Lung (tissue), 12 donors: Measurements from ENCODE around the gene SFSWAP. TPM values are rescaled to one million over a fixed set of nuclear protein-coding genes. Genes with fewer than 3 reads are reported as not detected.

Experiments used
- ATAC-seq: fragments of 200-7000 bp; cut with Tn5 transposase; one replicate; pipeline ENCODE4 v1.9.1; 2020; ENCODE audit warnings: moderate number of reproducible peaks; ENCODE audit not compliant: insufficient read depth, low FRiP score
- DNase-seq, 3 donors: peaks; one replicate each; pipeline ENCODE4 v3.0.0-alpha.2; 2013 to 2017
- H3K27ac ChIP-seq, 2 donors: one replicate each; pipeline ENCODE4 v1.5.1; 2013; ENCODE audit warnings: mild to moderate bottlenecking in 2 of 2, moderate library complexity in 2 of 2, control low read depth in 1 of 2, inconsistent platforms in 1 of 2, low read depth in 1 of 2, low read length in 1 of 2
- H3K27me3 ChIP-seq, 3 donors: one replicate each; pipeline ENCODE4 v1.5.1; 2013; ENCODE audit warnings: low read length in 2 of 3; ENCODE audit not compliant: control insufficient read depth in 3 of 3, insufficient read depth in 3 of 3
- H3K36me3 ChIP-seq, 4 donors: one replicate each; pipeline ENCODE4 v1.5.1; 2013; ENCODE audit warnings: low read length in 4 of 4, mild to moderate bottlenecking in 1 of 4, moderate library complexity in 1 of 4; ENCODE audit not compliant: control insufficient read depth in 4 of 4, insufficient read depth in 4 of 4
- H3K4me1 ChIP-seq, 5 donors: one replicate each; pipeline ENCODE4 v1.5.1; 2013; ENCODE audit warnings: low read length in 5 of 5, mild to moderate bottlenecking in 2 of 5, moderate library complexity in 1 of 5; ENCODE audit not compliant: control insufficient read depth in 5 of 5, insufficient read depth in 5 of 5
- H3K4me3 ChIP-seq: one replicate; pipeline ENCODE4 v1.5.1; 2013; ENCODE audit warnings: mild to moderate bottlenecking, control low read depth, moderate library complexity
- H3K9ac ChIP-seq, 2 donors: one replicate each; pipeline ENCODE4 v1.5.1; 2013; ENCODE audit warnings: low read length in 2 of 2, control low read depth in 1 of 2; ENCODE audit not compliant: insufficient read depth in 1 of 2
- H3K9me3 ChIP-seq, 4 donors: one replicate each; pipeline ENCODE4 v1.5.1; 2013; ENCODE audit warnings: low read length in 3 of 4, mild to moderate bottlenecking in 1 of 4, moderate library complexity in 1 of 4; ENCODE audit not compliant: control insufficient read depth in 4 of 4, insufficient read depth in 3 of 4
- CTCF ChIP-seq: IDR thresholded peaks from 2 replicates; pipeline ENCODE4 v1.5.1; 2012; ENCODE audit warnings: mild to moderate bottlenecking; ENCODE audit errors: control extremely low read depth, extremely low read depth
- WGBS, 2 donors: extraction: QIAGEN DNeasy Blood & Tissue Kit; methylation state at CpG; one replicate each; pipeline ENCODE4 v1.1.7; 2013; 5-methylcytosine and 5-hydroxymethylcytosine counted together
- polyA plus RNA-seq, 2 donors: library from polyadenylated mRNA; stranded (reverse); fragments of 200-250 nt; gene quantifications; one replicate each; pipeline ENCODE4 v1.2.1, GENCODE V29; 2013
- total RNA-seq, 2 donors: library from RNA; depleted of rRNA in 1 of 2; stranded (reverse); fragments of >200 nt in 1 of 2; gene quantifications; one replicate each; pipeline ENCODE4 v1.2.1, GENCODE V29; 2014 to 2021
- donor health status: control.
- donor health status: control.
- donor health status: Bipolar disorder and iron deficiency.
- donor health status: healthy.
- donor health status: DM: yes; HTN: yes; CAD: no.

Gene SFSWAP
- total and polyA plus RNA-seq, 4 donors = 23.3 to 49.9 (median 40.0) TPM

DNA sequence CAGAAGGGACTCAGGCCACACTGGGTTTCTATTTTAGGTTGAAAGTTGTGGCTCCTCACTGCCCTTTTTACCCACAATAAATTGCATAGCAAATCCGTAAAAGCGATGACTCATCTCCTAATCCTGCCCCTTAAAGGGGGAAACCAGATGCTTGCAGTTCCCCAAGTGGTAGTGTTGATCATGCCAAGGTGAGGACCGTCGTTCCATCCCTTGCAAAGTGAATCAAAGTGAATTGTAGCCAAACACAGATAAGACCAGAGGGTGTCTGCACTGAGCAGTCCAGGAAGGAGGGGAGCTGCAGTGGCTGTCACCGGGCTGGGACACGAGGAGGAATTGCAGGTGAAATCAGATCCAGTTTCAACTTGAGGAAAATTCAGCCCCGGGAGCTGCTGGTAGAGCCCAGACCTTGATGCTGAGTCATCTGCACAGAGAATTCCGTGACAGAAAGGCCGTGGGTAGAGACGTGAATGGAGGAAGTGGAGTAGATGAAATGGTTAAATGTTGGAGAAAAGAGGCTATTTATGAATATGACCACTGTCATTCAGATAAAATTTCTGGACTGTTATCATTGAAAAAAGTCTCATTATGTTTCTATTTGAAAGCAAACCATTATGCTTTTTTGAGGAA lies 73.1 kb downstream of the SFSWAP start:
- DNase-seq = no peak
- ATAC-seq = no peak
- Histone ChIP-seq H3K9me3 (no peaks in the 10 kb centered on the region), H3K4me3 (no peak overlapping the region), H3K9ac (no peak overlapping the region), H3K36me3 (peaks cover 27 to 41% (median 36%) of the 10 kb centered on the region in 4 donors), H3K27ac (no peak overlapping the region), H3K4me1 (no peaks in the 10 kb centered on the region), H3K27me3 (no peaks in the 10 kb centered on the region)
- no peak for TF ChIP-seq CTCF
- WGBS, 2 donors = 39 to 70% methylated on average over 10 of the region's 10 CpGs

DNA sequence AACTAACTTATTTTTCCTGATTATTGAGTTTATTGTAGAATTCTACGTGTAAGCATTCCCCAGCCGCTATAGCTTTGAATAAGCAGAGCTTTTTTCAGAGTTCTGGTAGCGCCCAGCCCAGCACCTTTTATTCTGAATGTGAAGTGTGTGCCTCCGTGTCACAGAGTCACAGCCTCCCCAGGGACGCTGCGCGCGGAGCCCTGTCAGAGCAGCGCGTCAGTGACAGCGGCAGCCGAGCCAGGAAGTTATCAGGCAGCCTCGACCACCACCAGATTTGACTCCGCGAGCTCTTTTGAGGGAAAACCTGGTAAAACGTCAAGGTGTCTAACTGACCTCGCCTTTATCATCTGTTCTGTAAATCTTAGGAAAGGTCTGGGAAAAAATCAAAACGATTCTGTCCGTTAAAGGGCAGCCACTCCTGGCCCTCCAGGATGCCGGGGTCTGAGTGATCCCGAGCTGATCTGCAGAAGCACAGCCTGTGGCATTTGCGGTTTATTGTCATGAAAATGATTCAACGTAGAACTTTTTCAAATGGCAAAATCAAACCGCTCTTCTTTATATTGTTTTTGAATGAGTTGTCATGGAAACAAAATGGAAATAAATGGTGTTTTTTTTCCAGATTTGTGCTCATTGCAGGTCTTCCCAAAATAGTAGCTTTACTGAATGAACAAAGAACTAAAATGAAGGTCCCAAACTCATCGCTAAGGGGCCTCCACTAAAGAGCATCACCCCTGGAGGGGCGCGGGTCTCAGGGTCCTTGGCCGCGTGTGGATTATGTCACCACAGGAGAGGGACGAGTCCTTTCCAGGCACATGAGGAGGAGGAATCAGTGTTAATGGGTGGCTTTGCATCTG lies 74.2 kb downstream of the SFSWAP start:
- TF ChIP-seq CTCF = no peak
- no peaks in the 10 kb centered on the region for H3K4me1 ChIP-seq
- no peak overlapping the region for H3K9ac ChIP-seq
- 90 to 93% methylated on average over 30 of the region's 30 CpGs for WGBS, 2 donors
- H3K4me3 ChIP-seq = no peak overlapping the region
- no peaks in the 10 kb centered on the region for H3K9me3 ChIP-seq
- DNase-seq = no peak
- H3K27me3 ChIP-seq = no peaks in the 10 kb centered on the region
- H3K36me3 ChIP-seq = peaks cover 28 to 48% (median 39%) of the 10 kb centered on the region in 4 donors
- no peak for ATAC-seq
- no peak overlapping the region for H3K27ac ChIP-seq

- no peaks in the 10 kb centered on the region for H3K4me1 ChIP-seq
- peaks cover 25 to 48% (median 38%) of the 10 kb centered on the region in 4 donors for H3K36me3 ChIP-seq
- DNase-seq (no peak), ATAC-seq (no peak)
- H3K27me3 ChIP-seq = no peaks in the 10 kb centered on the region
- 91 to 94% methylated on average over 15 of the region's 15 CpGs for WGBS, 2 donors
- H3K4me3 ChIP-seq = no peak overlapping the region
- TF ChIP-seq CTCF = no peak
- H3K27ac ChIP-seq = no peak overlapping the region
- peaks cover 0 to 3% (median 0%) of the 10 kb centered on the region in 4 donors for H3K9me3 ChIP-seq
- no peak overlapping the region for H3K9ac ChIP-seq
Measured at GRCh38 chr12:131785763-131786330, 75.0 kb downstream of the SFSWAP start.
